Nephron (organoid): ENCODE data around the gene STK32C.

Experiments
- H3K27ac Mint-ChIP-seq, 3 experiments: 2 replicates each; pipeline ENCODE4 v1.8.0; 2020; ENCODE audit warnings: mixed read lengths in 3 of 3, mild to moderate bottlenecking in 2 of 3, moderate library complexity in 1 of 3
- H3K27me3 Mint-ChIP-seq: 2 replicates; pipeline ENCODE4 v1.8.0; 2021; ENCODE audit warnings: low read depth, mild to moderate bottlenecking, moderate library complexity, mixed read lengths
- H3K36me3 Mint-ChIP-seq: 2 replicates; pipeline ENCODE4 v1.8.0; 2020; ENCODE audit warnings: low read depth, mixed read lengths
- H3K4me1 Mint-ChIP-seq: 2 replicates; pipeline ENCODE4 v1.8.0; 2020; ENCODE audit warnings: mixed read lengths
- H3K4me3 Mint-ChIP-seq, 3 experiments: 2 replicates each; pipeline ENCODE4 v1.8.0; 2020; ENCODE audit warnings: mild to moderate bottlenecking in 3 of 3, mixed read lengths in 3 of 3, moderate library complexity in 2 of 3
- H3K9me3 Mint-ChIP-seq: 2 replicates; pipeline ENCODE4 v1.8.0; 2020; ENCODE audit warnings: mixed read lengths
- CTCF ChIP-seq, 3 experiments: fragments of 200-600 bp; sonication (generic); IDR thresholded peaks; one replicate each; pipeline ENCODE4 v1.5.0; 2021; ENCODE audit warnings: antibody characterized with exemption in 3 of 3; ENCODE audit not compliant: unreplicated experiment in 3 of 3

STK32C gene

GRCh38 chr10:132203256-132204077 is 104.3 kb downstream of the STK32C start:
- H3K4me1 Mint-ChIP-seq = no peaks in the 10 kb centered on the region
- no peak overlapping the region for H3K4me3 Mint-ChIP-seq
- no peaks in the 10 kb centered on the region for H3K27me3 Mint-ChIP-seq
- no peaks in the 10 kb centered on the region for H3K36me3 Mint-ChIP-seq
- no peak for TF ChIP-seq CTCF (IDR thresholded peaks at IDR 0.05; ENCODE audit: unreplicated experiment in 3 of 3)
- H3K9me3 Mint-ChIP-seq = no peaks in the 10 kb centered on the region
- no peak overlapping the region for H3K27ac Mint-ChIP-seq

GRCh38 chr10:132202070-132202970 is 105.4 kb downstream of the STK32C start:
- Mint-ChIP-seq H3K36me3 (no peaks in the 10 kb centered on the region), H3K4me1 (no peaks in the 10 kb centered on the region), H3K27ac (no peak overlapping the region), H3K9me3 (no peaks in the 10 kb centered on the region), H3K27me3 (no peaks in the 10 kb centered on the region), H3K4me3 (no peak overlapping the region)
- no peak for TF ChIP-seq CTCF (IDR thresholded peaks at IDR 0.05; ENCODE audit: unreplicated experiment in 3 of 3)

- Mint-ChIP-seq H3K36me3 (no peaks in the 10 kb centered on the region), H3K27ac (no peak overlapping the region), H3K4me3 (no peak overlapping the region), H3K9me3 (no peaks in the 10 kb centered on the region), H3K4me1 (no peaks in the 10 kb centered on the region), H3K27me3 (no peaks in the 10 kb centered on the region)
- no peak for TF ChIP-seq CTCF (IDR thresholded peaks at IDR 0.05; ENCODE audit: unreplicated experiment in 3 of 3)
Observed at GRCh38 chr10:132201111-132201969, 106.4 kb downstream of the STK32C start.

- Mint-ChIP-seq H3K27ac (no peak overlapping the region), H3K4me1 (no peaks in the 10 kb centered on the region), H3K9me3 (no peaks in the 10 kb centered on the region), H3K27me3 (no peaks in the 10 kb centered on the region), H3K36me3 (no peaks in the 10 kb centered on the region), H3K4me3 (no peak overlapping the region)
- no peak for TF ChIP-seq CTCF (IDR thresholded peaks at IDR 0.05; ENCODE audit: unreplicated experiment in 3 of 3)
Observed at GRCh38 chr10:132200344-132201110, 107.2 kb downstream of the STK32C start.

- Mint-ChIP-seq H3K27ac (no peak overlapping the region), H3K4me1 (no peaks in the 10 kb centered on the region), H3K9me3 (no peaks in the 10 kb centered on the region), H3K27me3 (no peaks in the 10 kb centered on the region), H3K36me3 (peaks cover 5% of the 10 kb centered on the region), H3K4me3 (no peak overlapping the region)
- no peak for TF ChIP-seq CTCF (IDR thresholded peaks at IDR 0.05; ENCODE audit: unreplicated experiment in 3 of 3)
Observed at GRCh38 chr10:132199854-132200311, 107.9 kb downstream of the STK32C start.
